Panc1 (cell line): ENCODE measurements around the gene IGF1R. TPM values are rescaled to one million over a fixed set of nuclear protein-coding genes. Genes with fewer than 3 reads are reported as not detected.

Source experiments
- ATAC-seq: fragments of 200-7000 bp; cut with Tn5 transposase; 2 replicates; pipeline ENCODE4 v1.9.1; 2020; ENCODE audit warnings: mild to moderate bottlenecking, moderate library complexity
- BruUV-seq: library from RNA; stranded (reverse); fragments of 400-500 nt; replicated peaks from 2 replicates; lab custom pipeline; 2021; lab: Mats Ljungman, UMichigan
- CTCF ChIA-PET: fragments of 300-600 bp; sonication (Branson Sonifier 250); formaldehyde crosslinking; loops from one replicate; lab custom pipeline; 2022; ENCODE audit warnings: antibody characterized with exemption; lab: Charles Lee
- POLR2A ChIA-PET: fragments of 300-600 bp; sonication (Branson Sonifier 250); formaldehyde crosslinking; loops from one replicate; lab custom pipeline; 2022; ENCODE audit warnings: antibody characterized with exemption; lab: Charles Lee
- DNase-seq: peaks from one replicate; pipeline ENCODE4 v3.0.0-alpha.2; 2010; ENCODE audit warnings: low read depth, low spot score
- H3K27ac ChIP-seq: 2 replicates; pipeline ENCODE4 v1.5.1; 2011; ENCODE audit warnings: mild to moderate bottlenecking, low read length, inconsistent platforms
- H3K27me3 ChIP-seq: fragments of 200-500 bp; sonication (Bioruptor generic); 2 replicates; pipeline ENCODE4 v1.6.0; 2014; ENCODE audit warnings: low read length, inconsistent platforms; ENCODE audit not compliant: control insufficient read depth, insufficient read depth
- H3K36me3 ChIP-seq: fragments of 200-500 bp; sonication (Bioruptor generic); 2 replicates; pipeline ENCODE4 v1.5.1; 2014; ENCODE audit warnings: inconsistent platforms, mild to moderate bottlenecking, low read length, moderate library complexity; ENCODE audit not compliant: control insufficient read depth, insufficient read depth
- H3K4me1 ChIP-seq: 2 replicates; pipeline ENCODE4 v1.5.1; 2011; ENCODE audit warnings: inconsistent platforms, mild to moderate bottlenecking, low read length, moderate library complexity; ENCODE audit not compliant: control insufficient read depth, insufficient read depth
- H3K4me3 ChIP-seq, 2 experiments: 2 replicates each; pipeline ENCODE4 v1.5.1; 2011 to 2012; ENCODE audit warnings: low read depth in 2 of 2, low read length in 2 of 2, mild to moderate bottlenecking in 2 of 2, inconsistent platforms in 1 of 2, moderate library complexity in 1 of 2
- H3K9me3 ChIP-seq: fragments of 200-500 bp; sonication (Bioruptor generic); 2 replicates; pipeline ENCODE4 v1.5.1; 2014; ENCODE audit warnings: low read depth, mild to moderate bottlenecking, inconsistent platforms, low read length, moderate library complexity; ENCODE audit not compliant: control insufficient read depth, insufficient read depth
- CTCF ChIP-seq: fragments of 450-650 bp; IDR thresholded peaks from 2 replicates; pipeline ENCODE4 v1.5.1; 2017; ENCODE audit warnings: mild to moderate bottlenecking
- POLR2AphosphoS5 ChIP-seq: IDR thresholded peaks from 2 replicates; pipeline ENCODE4 v1.6.1; 2012; ENCODE audit warnings: mild to moderate bottlenecking, low read depth, low read length, moderate library complexity
- REST ChIP-seq, 2 experiments: IDR thresholded peaks; 2 replicates each; pipeline ENCODE4 v1.6.1; 2011 to 2012; ENCODE audit warnings: low read depth in 2 of 2, control low read depth in 1 of 2, low read length in 1 of 2, mild to moderate bottlenecking in 1 of 2, moderate library complexity in 1 of 2; ENCODE audit not compliant: insufficient read depth in 1 of 2
- SIN3A ChIP-seq: IDR thresholded peaks from 2 replicates; pipeline ENCODE4 v1.6.1; 2012; ENCODE audit warnings: low read depth, mild to moderate bottlenecking, low read length, moderate library complexity, borderline replicate concordance; ENCODE audit not compliant: insufficient read depth
- TCF7L2 ChIP-seq: IDR thresholded peaks from 2 replicates; pipeline ENCODE4 v1.6.1; 2011; ENCODE audit warnings: mild to moderate bottlenecking, low read depth, low read length, inconsistent platforms
- in situ Hi-C: cut with HindIII; loops from 2 replicates; pipeline ENCODE4 v1.10.0; 2016; ENCODE audit warnings: low sequenced_read_pairs, low pct_unique_long_range_greater_than_20kb
- intact Hi-C: fragments of 100-400 bp; cut with micrococcal nuclease; formaldehyde crosslinking; loops from one replicate; pipeline ENCODE4 v1.10.0; 2022; ENCODE audit not compliant: unreplicated experiment
- total RNA-seq: library from RNA; stranded (reverse); gene quantifications from one replicate; pipeline ENCODE4 v1.2.1, GENCODE V29; 2021; ENCODE audit not compliant: unreplicated experiment

Gene IGF1R
- total RNA-seq, 1 experiment from 2014 or later, result 77.1 TPM

- intact Hi-C loops (no loop called here), in situ Hi-C loops (no loop called here)
- Histone ChIP-seq H3K27ac (no peak overlapping the region), H3K9me3 (no peaks in the 10 kb centered on the region), H3K36me3 (no peaks in the 10 kb centered on the region), H3K27me3 (no peaks in the 10 kb centered on the region), H3K4me1 (peaks cover 28% of the 10 kb centered on the region), H3K4me3 (no peak overlapping the region)
- TF ChIP-seq SIN3A (no peak), TCF7L2 (no peak), REST (IDR thresholded peaks at IDR 0.05; ENCODE audit: insufficient read depth in 1 of 2, low read depth in 2 of 2, low read length in 1 of 2) (no peak), POLR2AphosphoS5 (no peak), CTCF (no peak)
- ChIA-PET POLR2A (no interaction called here), CTCF (no interaction called here)
- no peak for DNase-seq
- no TSS peak for BruUV-seq
- ATAC-seq, result peak; percentile 47; the same call in 1 of the 2 replicates
Measured at GRCh38 chr15:98745179-98745578, 96.8 kb downstream of the IGF1R start.

- ATAC-seq, result peak; percentile 44; the same call in 1 of the 2 replicates
- Histone ChIP-seq H3K9me3 (no peaks in the 10 kb centered on the region), H3K36me3 (no peaks in the 10 kb centered on the region), H3K27ac (peak overlapping the region; percentile 25; the same call in 1 of the 2 replicates), H3K4me1 (peaks cover 30% of the 10 kb centered on the region), H3K4me3 (no peak overlapping the region), H3K27me3 (no peaks in the 10 kb centered on the region)
- ChIA-PET CTCF (no interaction called here), POLR2A (no interaction called here)
- TF ChIP-seq CTCF, result no peak
- no peak for TF ChIP-seq TCF7L2
- TF ChIP-seq SIN3A, result no peak
- TF ChIP-seq REST (IDR thresholded peaks at IDR 0.05; ENCODE audit: insufficient read depth in 1 of 2, low read depth in 2 of 2, low read length in 1 of 2), result no peak
- TF ChIP-seq POLR2AphosphoS5, result no peak
- no TSS peak for BruUV-seq
- no peak for DNase-seq
- in situ Hi-C loops (no loop called here), intact Hi-C loops (no loop called here)
Measured at GRCh38 chr15:98745650-98746374, 97.5 kb downstream of the IGF1R start.
